GM21381 (cell line): Measurements from ENCODE around the gene TEX48.

Experiments used
- ATAC-seq: cut with Tn5 transposase; IDR thresholded peaks from one replicate; pipeline ENCODE4 v1.9.1; 2021; ENCODE audit warnings: mild to moderate bottlenecking, moderate library complexity; ENCODE audit not compliant: unreplicated experiment

TEX48 gene

GRCh38 chr9:114681594-114682332 lies at the start of gene TEX48:
Gene TEX48 (minus strand): TSS chr9:114682192. CDS start chr9:114671723, 10,469 bp downstream.
- ATAC-seq: peak; percentile 77

- no peak for ATAC-seq
Observed at GRCh38 chr9:114731701-114732100, 49.7 kb upstream of the TEX48 start.

GRCh38 chr9:114729706-114730105 lies 47.7 kb upstream of the TEX48 start:
- ATAC-seq: no peak

- no peak for ATAC-seq
Observed at GRCh38 chr9:114725930-114726329, 43.9 kb upstream of the TEX48 start.

- no peak for ATAC-seq
Observed at GRCh38 chr9:114724744-114725143, 42.8 kb upstream of the TEX48 start.

- ATAC-seq: no peak
Observed at GRCh38 chr9:114723931-114724330, 41.9 kb upstream of the TEX48 start.

GRCh38 chr9:114722937-114723620 lies 41.1 kb upstream of the TEX48 start:
- ATAC-seq: no peak

GRCh38 chr9:114722081-114722621 lies 40.2 kb upstream of the TEX48 start:
- no peak for ATAC-seq

GRCh38 chr9:114721491-114722079 lies 39.6 kb upstream of the TEX48 start:
- ATAC-seq: no peak

GRCh38 chr9:114720086-114720676 lies 38.2 kb upstream of the TEX48 start:
- no peak for ATAC-seq

- ATAC-seq: no peak
Observed at GRCh38 chr9:114719290-114719689, 37.3 kb upstream of the TEX48 start.

- ATAC-seq: peak; percentile 74
Observed at GRCh38 chr9:114718801-114719221, 36.8 kb upstream of the TEX48 start.

GRCh38 chr9:114717908-114718486 lies 36.0 kb upstream of the TEX48 start:
- ATAC-seq: no peak

GRCh38 chr9:114709636-114710035 lies 27.6 kb upstream of the TEX48 start:
- no peak for ATAC-seq

GRCh38 chr9:114706711-114707110 lies 24.7 kb upstream of the TEX48 start:
- ATAC-seq: no peak

- ATAC-seq: no peak
Observed at GRCh38 chr9:114701988-114702387, 20.0 kb upstream of the TEX48 start.

GRCh38 chr9:114697951-114698351 lies 16.0 kb upstream of the TEX48 start:
- ATAC-seq: peak; percentile 35

- ATAC-seq: peak; percentile 64
Observed at GRCh38 chr9:114696814-114697544, 15.0 kb upstream of the TEX48 start.

GRCh38 chr9:114695948-114696347 lies 14.0 kb upstream of the TEX48 start:
- no peak for ATAC-seq

GRCh38 chr9:114694719-114695269 lies 12.8 kb upstream of the TEX48 start:
- ATAC-seq: peak; percentile 34
